Astrocyte of the hippocampus (primary cell): ENCODE measurements around the gene RHO.
A peak's percentile ranks its signal among the peaks of the same experiment; 100 is the strongest.
"Not testable (repeated sequence)": the region's sequence is repeated elsewhere in the genome, so short reads cannot be mapped to it uniquely, and the experiment has no call there.

Experiments
- DNase-seq: peaks from one replicate; pipeline ENCODE4 v3.0.0; 2011; ENCODE audit warnings: low read depth, low spot score

RHO gene

GRCh38 chr3:129499604-129500333, 28.7 kb upstream of the RHO start:
- not testable (repeated sequence) for DNase-seq

- no peak for DNase-seq
These were observed 28.1 kb upstream of the RHO start for GRCh38 chr3:129500334-129500658.

GRCh38 chr3:129501630-129502029, 26.8 kb upstream of the RHO start:
- DNase-seq = no peak

GRCh38 chr3:129502641-129503408, 25.6 kb upstream of the RHO start:
- no peak for DNase-seq

GRCh38 chr3:129503471-129504291, 24.8 kb upstream of the RHO start:
- peak; percentile 11 for DNase-seq

DNA sequence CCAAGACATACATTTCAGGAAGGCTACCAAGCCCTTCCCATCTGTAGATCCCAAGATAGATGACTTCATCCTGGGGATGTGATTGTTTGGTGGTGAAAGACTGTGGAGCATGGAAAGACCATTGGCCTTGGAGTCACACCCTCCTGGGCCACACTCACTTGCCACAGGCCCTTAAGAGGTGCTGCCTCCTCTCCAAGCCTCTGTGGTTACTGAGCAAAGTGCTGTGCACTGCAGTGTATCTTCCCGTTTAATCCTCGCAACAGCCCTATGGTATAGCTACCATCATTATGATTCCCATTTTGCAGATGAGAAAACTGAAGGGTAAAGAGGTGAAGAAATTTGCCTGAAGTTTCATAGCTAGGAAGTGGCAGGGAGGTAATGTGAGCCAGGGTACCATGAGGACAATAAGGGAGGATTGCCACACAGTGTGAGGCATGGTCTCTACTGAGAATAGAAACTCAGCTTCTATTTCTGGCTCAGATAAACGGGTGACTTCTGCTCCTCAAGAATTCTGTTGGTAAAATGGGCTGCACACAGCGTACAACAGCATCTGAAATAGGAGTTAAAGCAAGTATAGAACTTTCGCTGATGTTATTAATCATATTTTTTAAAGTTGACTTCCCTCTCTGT, 23.9 kb upstream of the RHO start:
- DNase-seq = no peak

DNA sequence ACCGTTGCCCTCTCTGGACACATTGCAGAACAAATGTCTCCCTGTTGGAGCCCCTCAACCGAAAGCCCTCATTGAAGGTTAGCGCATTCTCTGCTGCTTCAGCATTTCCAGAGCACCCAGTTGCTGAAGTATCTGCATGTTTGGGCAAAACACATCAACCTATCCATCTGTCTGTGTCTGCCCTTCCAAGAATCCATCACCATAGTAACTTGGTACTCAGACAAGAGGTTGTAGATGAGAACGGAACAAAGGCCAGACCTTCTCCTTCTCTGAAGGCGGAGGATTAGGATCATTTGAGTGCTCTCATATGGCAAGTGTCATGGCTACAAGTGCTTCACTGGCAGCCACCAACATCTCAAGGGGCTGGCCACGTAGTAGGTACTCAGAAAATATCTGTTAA, 23.1 kb upstream of the RHO start:
- DNase-seq = no peak

- no peak for DNase-seq
These were observed 22.2 kb upstream of the RHO start for GRCh38 chr3:129506231-129506742.

GRCh38 chr3:129507181-129507831, 21.1 kb upstream of the RHO start:
- peak; percentile 53 for DNase-seq

- no peak for DNase-seq
These were observed 15.8 kb upstream of the RHO start for GRCh38 chr3:129512595-129512994.

- no peak for DNase-seq
These were observed 14.7 kb upstream of the RHO start for GRCh38 chr3:129513705-129514104.

GRCh38 chr3:129514110-129514509, 14.3 kb upstream of the RHO start:
- no peak for DNase-seq

DNA sequence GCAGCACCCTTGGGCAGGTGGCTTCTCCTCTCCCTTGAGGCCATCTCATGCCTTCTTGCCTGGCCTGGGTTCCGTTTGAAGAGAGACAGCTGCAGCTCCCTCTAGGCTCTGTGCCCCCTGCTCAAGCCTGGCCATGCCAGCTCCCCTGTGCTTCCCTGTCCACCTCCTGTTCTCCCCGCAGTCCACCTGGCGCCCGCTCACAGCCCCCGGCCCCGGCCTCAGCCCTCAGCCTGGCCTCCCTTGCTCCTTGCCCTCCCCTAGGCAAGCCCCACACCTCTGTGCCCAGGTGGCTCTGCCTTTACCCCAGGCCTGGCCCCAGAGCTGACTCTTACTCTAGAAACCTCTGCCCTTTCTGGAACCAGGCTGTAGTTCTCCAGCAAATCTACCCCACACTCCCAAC, 13.9 kb upstream of the RHO start:
- DNase-seq = no peak

- not testable (repeated sequence) for DNase-seq
These were observed 13.2 kb upstream of the RHO start for GRCh38 chr3:129515108-129515820.

DNA sequence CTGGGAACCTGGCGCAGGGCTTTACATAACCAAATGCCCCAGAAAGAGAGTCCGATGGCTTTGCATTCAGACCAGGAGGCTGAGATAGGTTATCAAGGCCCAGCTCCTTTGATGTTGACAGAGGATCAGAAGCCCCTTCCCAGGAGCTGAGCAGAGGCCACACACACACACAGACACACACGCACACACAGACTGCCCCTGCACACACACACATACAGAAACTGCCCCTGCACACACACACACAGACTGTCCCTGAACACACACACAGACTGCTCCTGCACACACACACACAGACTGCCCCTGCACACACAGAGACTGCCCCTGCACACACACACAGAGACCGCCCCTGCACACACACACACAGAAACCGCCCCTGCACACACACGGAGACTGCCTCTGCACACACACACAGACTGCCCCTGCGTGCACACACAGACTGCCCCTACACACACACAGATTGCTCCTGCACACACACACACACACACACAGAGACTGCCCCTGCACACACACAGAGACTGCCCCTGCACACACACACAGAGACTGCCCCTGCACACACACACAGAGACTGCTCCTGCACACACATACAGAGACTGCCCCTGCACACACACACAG, 12.5 kb upstream of the RHO start:
- DNase-seq = not testable (repeated sequence)

DNA sequence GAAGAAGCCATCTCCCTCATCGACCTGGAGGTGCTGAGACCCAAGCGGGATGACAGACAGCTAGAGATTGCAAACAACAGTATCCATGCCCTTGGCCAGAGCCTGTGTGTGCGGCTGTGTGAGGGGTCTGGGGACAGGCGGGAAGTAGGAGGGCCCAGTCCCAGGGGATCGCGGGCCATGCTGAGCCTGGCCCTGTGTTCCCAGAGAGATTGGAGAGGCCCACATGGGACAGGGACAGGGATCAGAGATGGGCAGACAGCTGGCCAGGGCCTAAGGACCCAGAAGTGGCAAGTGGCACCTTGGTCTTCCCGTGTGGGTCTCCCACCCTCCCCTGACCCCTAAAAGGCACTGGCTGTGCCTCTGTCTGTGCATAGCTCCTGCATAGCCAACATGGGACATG, 10.9 kb upstream of the RHO start:
- DNase-seq = no peak

GRCh38 chr3:129518038-129518561, 10.3 kb upstream of the RHO start:
- DNase-seq = no peak

DNA sequence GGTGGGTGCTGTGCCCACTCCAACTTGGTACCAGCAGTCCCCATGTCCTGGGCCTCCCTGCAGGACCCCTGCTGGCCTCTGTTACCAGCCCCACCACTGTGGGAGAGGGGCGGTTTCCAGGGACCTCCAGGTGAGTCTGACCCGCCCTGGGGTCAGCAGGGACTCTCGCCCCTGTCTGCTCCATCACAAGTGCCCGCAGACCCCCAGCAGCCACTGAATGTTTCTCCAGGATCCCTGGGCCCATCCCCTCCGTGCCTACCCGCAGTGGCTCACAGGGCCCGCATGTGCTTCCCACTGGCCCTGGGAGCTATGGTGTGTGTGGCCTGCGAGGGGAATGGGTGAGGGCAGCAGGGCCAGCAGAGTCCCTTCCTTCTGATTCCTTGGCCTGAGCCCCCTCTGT, 9.9 kb upstream of the RHO start:
- no peak for DNase-seq

GRCh38 chr3:129519449-129519848, 9.0 kb upstream of the RHO start:
- no peak for DNase-seq
